H9 (cell line): ENCODE data around the gene SPTSSA. TPM values are rescaled to one million over a fixed set of nuclear protein-coding genes. Genes with fewer than 3 reads are reported as not detected.

ENCODE experiments used
- DNase-seq: peaks from one replicate; pipeline ENCODE4 v3.0.0-alpha.2; 2017
- H2AFZ ChIP-seq: one replicate; pipeline ENCODE4 v1.6.1; 2013; ENCODE audit warnings: mild to moderate bottlenecking, low read length, control low read depth, moderate library complexity
- H2AK5ac ChIP-seq: 2 replicates; pipeline ENCODE4 v1.6.1; 2013; ENCODE audit warnings: low read length, control low read depth, mixed read lengths; ENCODE audit not compliant: insufficient read length
- H2BK120ac ChIP-seq: one replicate; pipeline ENCODE4 v1.6.1; 2013; ENCODE audit warnings: low read depth, mild to moderate bottlenecking, low read length, control low read depth, inconsistent platforms; ENCODE audit not compliant: poor library complexity, severe bottlenecking
- H2BK12ac ChIP-seq: 2 replicates; pipeline ENCODE4 v1.6.1; 2013; ENCODE audit warnings: low read length, control low read depth, mixed read lengths, low read depth; ENCODE audit not compliant: insufficient read length
- H2BK15ac ChIP-seq: 2 replicates; pipeline ENCODE4 v1.6.1; 2013; ENCODE audit warnings: low read depth, low read length, control low read depth
- H2BK20ac ChIP-seq: one replicate; pipeline ENCODE4 v1.6.1; 2013; ENCODE audit warnings: low read depth, mild to moderate bottlenecking, low read length, control low read depth, inconsistent platforms; ENCODE audit not compliant: poor library complexity, severe bottlenecking
- H2BK5ac ChIP-seq: 2 replicates; pipeline ENCODE4 v1.6.1; 2013; ENCODE audit warnings: low read length, control low read depth, mixed read lengths; ENCODE audit not compliant: insufficient read length
- H3K14ac ChIP-seq: 2 replicates; pipeline ENCODE4 v1.6.1; 2013; ENCODE audit warnings: low read length, control low read depth; ENCODE audit not compliant: insufficient read depth
- H3K18ac ChIP-seq: 2 replicates; pipeline ENCODE4 v1.6.1; 2013; ENCODE audit warnings: low read depth, mild to moderate bottlenecking, mixed read lengths, low read length, control low read depth; ENCODE audit not compliant: insufficient read length
- H3K23ac ChIP-seq: 2 replicates; pipeline ENCODE4 v1.6.1; 2013; ENCODE audit warnings: low read length, control low read depth, mixed read lengths, low read depth; ENCODE audit not compliant: insufficient read length
- H3K23me2 ChIP-seq: 2 replicates; pipeline ENCODE4 v1.6.1; 2013; ENCODE audit warnings: low read depth, mild to moderate bottlenecking, mixed read lengths, low read length, control low read depth; ENCODE audit not compliant: insufficient read length, poor library complexity, severe bottlenecking
- H3K27ac ChIP-seq: 2 replicates; pipeline ENCODE4 v1.5.1; 2013; ENCODE audit warnings: low read length, control low read depth, mixed read lengths, low read depth; ENCODE audit not compliant: insufficient read length
- H3K27me3 ChIP-seq: 2 replicates; pipeline ENCODE4 v1.6.1; 2013; ENCODE audit warnings: low read length, control low read depth, inconsistent platforms; ENCODE audit not compliant: insufficient read depth
- H3K4ac ChIP-seq: 2 replicates; pipeline ENCODE4 v1.6.1; 2013; ENCODE audit warnings: low read depth, mild to moderate bottlenecking, control low read depth, inconsistent platforms, low read length, moderate library complexity
- H3K4me1 ChIP-seq: 2 replicates; pipeline ENCODE4 v1.6.1; 2013; ENCODE audit warnings: low read length, control low read depth, inconsistent platforms; ENCODE audit not compliant: insufficient read depth
- H3K4me2 ChIP-seq: 2 replicates; pipeline ENCODE4 v1.6.1; 2013; ENCODE audit warnings: low read length, control low read depth, mixed read lengths; ENCODE audit not compliant: insufficient read length, insufficient read depth
- H3K56ac ChIP-seq: 2 replicates; pipeline ENCODE4 v1.6.1; 2013; ENCODE audit warnings: low read depth, mild to moderate bottlenecking, mixed read lengths, low read length, control low read depth; ENCODE audit not compliant: insufficient read length
- H3K79me1 ChIP-seq: 2 replicates; pipeline ENCODE4 v1.6.1; 2013; ENCODE audit warnings: low read depth, mild to moderate bottlenecking, moderate library complexity, low read length, control low read depth, inconsistent platforms; ENCODE audit not compliant: insufficient read depth, poor library complexity, severe bottlenecking
- H3K79me2 ChIP-seq: 2 replicates; pipeline ENCODE4 v1.6.1; 2013; ENCODE audit warnings: low read length, control low read depth, inconsistent platforms; ENCODE audit not compliant: insufficient read depth
- H3K9ac ChIP-seq: 2 replicates; pipeline ENCODE4 v1.6.1; 2013; ENCODE audit warnings: low read length, control low read depth, mixed read lengths; ENCODE audit not compliant: insufficient read length; ENCODE audit errors: extremely low read depth
- H3K9me3 ChIP-seq: one replicate; pipeline ENCODE4 v1.6.1; 2013; ENCODE audit warnings: low read depth, low read length, inconsistent platforms; ENCODE audit not compliant: control insufficient read depth
- H3T11ph ChIP-seq: one replicate; pipeline ENCODE4 v1.6.1; 2013; ENCODE audit warnings: mild to moderate bottlenecking, low read length, control low read depth, inconsistent platforms
- H4K20me1 ChIP-seq: one replicate; pipeline ENCODE4 v1.6.1; 2013; ENCODE audit not compliant: control insufficient read depth, insufficient read length, insufficient read depth
- H4K5ac ChIP-seq: 2 replicates; pipeline ENCODE4 v1.6.1; 2013; ENCODE audit warnings: low read depth, mild to moderate bottlenecking, mixed read lengths, low read length, control low read depth; ENCODE audit not compliant: insufficient read length
- H4K8ac ChIP-seq: replicated peaks from 2 replicates; pipeline ENCODE4 v1.6.1; 2013; ENCODE audit warnings: low read length, control low read depth, mixed read lengths, low read depth; ENCODE audit not compliant: insufficient read length
- H4K91ac ChIP-seq: 2 replicates; pipeline ENCODE4 v1.6.1; 2013; ENCODE audit warnings: low read depth, mild to moderate bottlenecking, moderate library complexity, mixed read lengths, low read length, control low read depth; ENCODE audit not compliant: insufficient read length
- H3K27ac Mint-ChIP-seq, 3 experiments: 2 replicates in 2 of 3; 3 replicates in 1 of 3; pipeline ENCODE4 v1.8.0; 2020 to 2021; ENCODE audit warnings: mixed read lengths in 3 of 3, mild to moderate bottlenecking in 1 of 3, moderate library complexity in 1 of 3
- H3K27me3 Mint-ChIP-seq: 2 replicates; pipeline ENCODE4 v1.8.0; 2021; ENCODE audit warnings: low read depth, mild to moderate bottlenecking, moderate library complexity, mixed read lengths
- H3K36me3 Mint-ChIP-seq, 3 experiments: 2 replicates in 2 of 3; 3 replicates in 1 of 3; pipeline ENCODE4 v1.8.0; 2020 to 2021; ENCODE audit warnings: low read depth in 3 of 3, mixed read lengths in 3 of 3; ENCODE audit not compliant: insufficient read depth in 1 of 3
- H3K4me1 Mint-ChIP-seq, 2 experiments: 2 replicates each; pipeline ENCODE4 v1.8.0; 2020; ENCODE audit warnings: mixed read lengths in 2 of 2
- H3K4me3 Mint-ChIP-seq, 2 experiments: 2 replicates in 1 of 2; 3 replicates in 1 of 2; pipeline ENCODE4 v1.8.0; 2020 to 2021; ENCODE audit warnings: mild to moderate bottlenecking in 2 of 2, mixed read lengths in 2 of 2, moderate library complexity in 1 of 2
- H3K9me3 Mint-ChIP-seq, 2 experiments: 2 replicates in 1 of 2; 3 replicates in 1 of 2; pipeline ENCODE4 v1.8.0; 2020; ENCODE audit warnings: mild to moderate bottlenecking in 2 of 2, mixed read lengths in 2 of 2, moderate library complexity in 1 of 2
- CTCF ChIP-seq: fragments of 200-600 bp; sonication (generic); conservative IDR thresholded peaks from 3 replicates; pipeline ENCODE4 v1.8.0; 2021; ENCODE audit warnings: antibody characterized with exemption, mild to moderate bottlenecking
- WGBS: extraction: QIAGEN DNeasy Blood & Tissue Kit; methylation state at CpG from one replicate; pipeline ENCODE4 v1.1.7; 2013; ENCODE audit warnings: missing lambda C conversion rate, low lambda C conversion rate, mixed read lengths; ENCODE audit not compliant: insufficient read length; ENCODE audit errors: extremely low coverage; 5-methylcytosine and 5-hydroxymethylcytosine counted together
- total RNA-seq: library from RNA; stranded (reverse); gene quantifications from 2 replicates; pipeline ENCODE4 v1.2.1, GENCODE V29; 2021

SPTSSA gene
- total RNA-seq, 1 experiment from 2014 or later = 23.3 TPM

GRCh38 chr14:34452258-34452822 lies 9.7 kb downstream of the SPTSSA start:
- H3K9me3 ChIP-seq = no peaks in the 10 kb centered on the region
- Mint-ChIP-seq H3K36me3 (peaks cover 5 to 36% (median 18%) of the 10 kb centered on the region in 3 experiments; a peak in 6 of 7 replicates), H3K9me3 (no peaks in the 10 kb centered on the region), H3K27me3 (no peaks in the 10 kb centered on the region), H3K27ac (no peak overlapping the region), H3K4me3 (no peak overlapping the region), H3K4me1 (0 out of 4 replicates have a peak, but pooled peaks cover 0 to 2% of the 10 kb centered on the region in 2 experiments)
- peaks cover 3% of the 10 kb centered on the region; the same call in 1 of the 2 replicates for H3K79me2 ChIP-seq
- DNase-seq = no peak
- H2BK5ac ChIP-seq = no peak overlapping the region
- H4K91ac ChIP-seq = no peak overlapping the region
- no peak overlapping the region for H2BK120ac ChIP-seq
- no peaks in the 10 kb centered on the region for H3K27me3 ChIP-seq
- H4K5ac ChIP-seq = no peak overlapping the region
- H2AK5ac ChIP-seq = no peak overlapping the region
- H3K23me2 ChIP-seq = no peaks in the 10 kb centered on the region
- WGBS = no CpG with 5 or more reads among the region's 1 CpG
- H2AFZ ChIP-seq = no peak overlapping the region
- no peaks in the 10 kb centered on the region for H3K4me1 ChIP-seq
- TF ChIP-seq CTCF = no peak
- no peak overlapping the region for H2BK15ac ChIP-seq
- H3K79me1 ChIP-seq = peaks cover 6% of the 10 kb centered on the region
- no peak overlapping the region for H2BK20ac ChIP-seq
- no peak overlapping the region for H2BK12ac ChIP-seq
- no peaks in the 10 kb centered on the region for H4K20me1 ChIP-seq
- H3K27ac ChIP-seq = no peak overlapping the region
- no peak overlapping the region for H3K18ac ChIP-seq
- H3K23ac ChIP-seq = no peak overlapping the region
- H3K4ac ChIP-seq = no peak overlapping the region
- H3K56ac ChIP-seq = no peak overlapping the region
- H3K4me2 ChIP-seq = no peak overlapping the region
- H3T11ph ChIP-seq = no peak overlapping the region
- H3K14ac ChIP-seq = no peak overlapping the region
- no peak overlapping the region for H3K9ac ChIP-seq
- no peak overlapping the region for H4K8ac ChIP-seq
